VCaP (cell line): ENCODE data around the gene INPP5B.

Source experiments
- H3K27ac ChIP-seq: fragments of 450-650 bp; 2 replicates; pipeline ENCODE4 v1.5.1; 2017
- TF ChIP-seq, protein P1 (sequence below): fragments of 450-650 bp; conservative IDR thresholded peaks from 2 replicates; pipeline ENCODE4 v1.5.1; 2017; ENCODE audit warnings: mild to moderate bottlenecking, moderate library complexity

INPP5B gene

GRCh38 chr1:37839676-37840075 is 107.2 kb downstream of the INPP5B start:
- TF ChIP-seq, protein P1, sequence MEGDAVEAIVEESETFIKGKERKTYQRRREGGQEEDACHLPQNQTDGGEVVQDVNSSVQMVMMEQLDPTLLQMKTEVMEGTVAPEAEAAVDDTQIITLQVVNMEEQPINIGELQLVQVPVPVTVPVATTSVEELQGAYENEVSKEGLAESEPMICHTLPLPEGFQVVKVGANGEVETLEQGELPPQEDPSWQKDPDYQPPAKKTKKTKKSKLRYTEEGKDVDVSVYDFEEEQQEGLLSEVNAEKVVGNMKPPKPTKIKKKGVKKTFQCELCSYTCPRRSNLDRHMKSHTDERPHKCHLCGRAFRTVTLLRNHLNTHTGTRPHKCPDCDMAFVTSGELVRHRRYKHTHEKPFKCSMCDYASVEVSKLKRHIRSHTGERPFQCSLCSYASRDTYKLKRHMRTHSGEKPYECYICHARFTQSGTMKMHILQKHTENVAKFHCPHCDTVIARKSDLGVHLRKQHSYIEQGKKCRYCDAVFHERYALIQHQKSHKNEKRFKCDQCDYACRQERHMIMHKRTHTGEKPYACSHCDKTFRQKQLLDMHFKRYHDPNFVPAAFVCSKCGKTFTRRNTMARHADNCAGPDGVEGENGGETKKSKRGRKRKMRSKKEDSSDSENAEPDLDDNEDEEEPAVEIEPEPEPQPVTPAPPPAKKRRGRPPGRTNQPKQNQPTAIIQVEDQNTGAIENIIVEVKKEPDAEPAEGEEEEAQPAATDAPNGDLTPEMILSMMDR: no peak
- H3K27ac ChIP-seq: no peak overlapping the region

- no peak overlapping the region for H3K27ac ChIP-seq
- TF ChIP-seq, protein P1: no peak
These were observed 110.1 kb downstream of the INPP5B start for GRCh38 chr1:37836788-37837187.

DNA sequence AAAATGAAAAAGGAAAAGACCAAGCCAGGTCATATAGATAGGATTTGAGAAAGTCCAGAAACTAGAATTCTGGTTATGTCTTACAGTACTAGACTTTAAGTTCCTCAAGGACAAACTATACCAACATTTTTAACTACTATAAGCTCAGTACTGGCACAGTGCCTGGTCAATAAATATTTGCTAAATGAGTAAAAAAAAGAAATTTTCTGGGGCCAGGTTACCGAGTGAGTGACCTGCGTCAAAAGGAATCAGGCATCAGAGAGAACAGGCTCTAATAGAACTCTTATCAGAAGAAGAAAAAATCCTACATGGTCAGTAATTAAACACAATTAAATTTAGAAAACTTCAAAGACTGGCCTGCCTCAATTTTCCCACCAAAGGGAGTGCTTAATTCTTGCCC is 115.0 kb downstream of the INPP5B start:
- TF ChIP-seq, protein P1: no peak
- H3K27ac ChIP-seq: no peak overlapping the region

GRCh38 chr1:37831109-37831508 is 115.7 kb downstream of the INPP5B start:
- TF ChIP-seq, protein P1: no peak
- H3K27ac ChIP-seq: no peak overlapping the region

- TF ChIP-seq, protein P1: no peak
- no peak overlapping the region for H3K27ac ChIP-seq
These were observed 118.3 kb downstream of the INPP5B start for GRCh38 chr1:37828410-37829074.

- TF ChIP-seq, protein P1: no peak
- H3K27ac ChIP-seq: no peak overlapping the region
These were observed 121.3 kb downstream of the INPP5B start for GRCh38 chr1:37825506-37825905.

DNA sequence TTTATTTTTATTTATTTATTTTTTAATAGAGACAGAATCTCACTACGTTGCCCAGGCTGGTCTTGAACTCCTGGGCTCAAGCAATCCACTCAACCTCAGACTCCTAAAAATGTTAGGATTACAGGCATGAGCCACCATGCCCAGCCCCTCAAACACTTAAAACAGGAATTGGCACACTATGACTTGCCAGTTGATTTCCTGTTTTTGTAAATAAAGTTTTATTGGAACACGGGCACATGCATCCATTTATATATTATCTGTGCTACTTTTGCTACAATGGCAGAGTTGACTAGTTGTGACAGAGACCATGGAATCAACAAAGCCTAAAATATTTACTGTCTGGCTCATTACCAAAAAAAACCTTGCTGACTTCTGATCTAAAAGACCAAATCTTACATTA is 122.9 kb downstream of the INPP5B start:
- TF ChIP-seq, protein P1: no peak
- H3K27ac ChIP-seq: no peak overlapping the region
